GM18873 (cell line): ENCODE results near the gene MMP1.

Experiments
- ATAC-seq: cut with Tn5 transposase; IDR thresholded peaks from one replicate; pipeline ENCODE4 v1.9.1; 2021; ENCODE audit warnings: mild to moderate bottlenecking, moderate library complexity, moderate number of reproducible peaks; ENCODE audit not compliant: unreplicated experiment, low FRiP score

MMP1 gene

GRCh38 chr11:102809971-102810370 lies 12.0 kb upstream of the MMP1 start:
- no peak for ATAC-seq

DNA sequence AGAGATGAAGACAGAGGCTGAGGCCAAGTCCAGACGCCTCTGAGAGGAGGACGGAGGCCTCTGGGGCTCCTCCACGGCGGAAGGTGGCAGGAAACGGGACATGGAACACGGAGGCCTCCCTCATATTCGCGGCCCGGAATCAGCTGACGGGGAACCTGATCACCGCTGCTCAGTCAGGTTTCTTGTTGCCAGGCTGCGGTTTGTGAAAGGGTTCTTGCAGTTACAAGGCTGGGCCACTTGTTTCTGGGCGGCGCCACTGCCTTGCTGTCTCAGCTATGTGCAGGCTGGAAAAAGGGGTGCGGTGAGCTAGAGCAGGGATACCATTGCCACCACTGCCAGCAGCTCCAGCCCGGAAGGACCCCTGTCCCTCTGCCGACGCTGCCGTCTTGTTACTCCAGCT lies 10.0 kb upstream of the MMP1 start:
- no peak for ATAC-seq

DNA sequence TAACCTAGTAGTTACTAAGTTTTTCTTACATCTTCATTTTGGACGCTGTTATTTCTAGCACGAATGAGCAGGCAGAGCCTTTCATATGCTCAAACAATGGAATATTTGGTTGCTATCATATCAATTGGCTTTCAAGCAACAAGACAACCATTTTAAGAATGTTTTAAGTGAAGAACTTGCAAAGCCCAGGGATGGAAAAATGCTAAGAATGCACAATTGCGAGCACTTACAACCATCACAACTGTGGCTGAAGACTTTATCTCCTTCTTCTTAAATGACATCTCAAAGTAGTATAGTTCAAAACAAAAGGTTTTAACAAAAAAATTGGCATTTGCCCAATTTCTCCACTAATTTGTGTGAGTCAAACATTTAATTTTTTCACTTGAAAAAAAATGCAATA lies 8.3 kb upstream of the MMP1 start:
- ATAC-seq: no peak

- ATAC-seq: no peak
Measured at GRCh38 chr11:102802341-102802740, 4.4 kb upstream of the MMP1 start.

- no peak for ATAC-seq
Measured at GRCh38 chr11:102800767-102801166, 2.8 kb upstream of the MMP1 start.

DNA sequence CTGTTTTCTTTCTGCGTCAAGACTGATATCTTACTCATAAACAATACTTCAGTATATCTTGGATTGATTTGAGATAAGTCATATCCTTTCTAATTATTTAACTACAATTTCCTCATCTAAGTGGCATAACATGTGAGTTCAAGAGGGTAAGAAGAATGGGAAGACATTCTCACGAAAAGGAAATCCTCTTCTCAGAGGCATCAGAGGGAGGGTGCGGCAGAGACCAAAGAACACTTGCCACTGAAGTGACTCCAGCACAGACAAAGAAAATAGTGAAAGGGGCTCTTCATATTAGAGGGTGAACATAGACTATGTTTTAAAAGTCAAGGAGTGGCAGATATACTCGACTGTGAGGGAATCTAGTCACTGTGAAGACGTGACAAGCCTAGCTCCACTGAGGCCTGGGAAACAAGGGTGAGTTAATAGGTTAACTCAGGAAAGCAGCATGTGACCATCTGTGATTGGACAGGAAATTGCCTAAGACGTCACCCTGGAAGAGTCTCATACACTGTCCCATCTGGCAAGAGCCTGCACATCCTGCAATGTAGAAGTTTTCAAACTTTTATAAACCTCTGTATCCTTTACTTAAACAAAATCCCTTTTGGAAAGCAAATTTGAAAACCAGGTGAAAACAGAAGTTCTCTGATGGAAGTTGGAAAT lies 1.9 kb upstream of the MMP1 start:
- no peak for ATAC-seq

DNA sequence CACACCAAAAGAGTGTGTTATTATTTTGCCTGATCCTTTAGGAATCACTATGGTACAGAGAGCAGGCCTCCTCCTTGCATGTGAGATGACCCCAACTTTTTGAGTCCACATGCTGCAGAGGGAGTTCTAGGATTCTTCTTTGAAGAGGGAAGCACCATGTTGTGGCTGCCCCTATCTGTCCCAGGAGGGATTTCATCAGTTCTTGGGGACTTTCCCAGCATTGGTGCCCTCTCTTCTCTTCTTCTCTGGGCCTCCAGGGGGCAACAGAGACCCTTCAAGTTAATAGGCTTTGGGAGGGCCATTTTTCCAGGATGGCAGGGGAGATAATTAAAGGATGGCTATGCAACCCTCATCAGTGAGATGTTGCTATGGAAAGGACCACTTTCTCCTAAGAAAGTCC lies 3.6 kb downstream of the MMP1 start:
- ATAC-seq: peak; percentile 93

DNA sequence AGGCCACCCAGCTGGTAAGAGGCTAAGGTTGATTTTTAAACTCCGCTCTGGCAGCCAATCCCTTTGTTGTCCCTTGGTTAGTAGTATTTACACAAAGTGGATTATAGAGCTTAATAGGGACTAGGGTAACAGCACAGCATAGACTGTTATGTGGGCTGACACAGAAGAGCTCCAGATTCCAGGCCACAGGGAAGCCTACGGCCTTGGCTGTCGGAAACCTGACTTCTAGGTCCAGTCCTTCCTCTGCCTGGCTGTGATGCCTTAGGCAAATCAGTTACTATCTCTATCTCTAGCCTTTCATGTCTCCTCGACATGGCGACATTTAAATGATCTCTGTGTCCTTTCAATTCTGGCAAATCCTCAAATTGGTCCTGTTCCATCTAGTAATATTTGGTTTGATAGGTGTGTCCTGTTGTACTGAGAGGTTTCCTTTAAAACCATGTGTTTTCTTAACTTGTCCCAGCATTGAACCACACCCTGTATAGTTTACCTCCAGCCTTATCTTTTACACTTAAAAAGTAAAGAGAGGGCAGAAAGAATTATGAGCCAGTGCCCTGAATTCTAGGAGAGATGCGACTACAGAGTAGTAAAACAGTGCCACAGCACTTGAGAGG lies 4.2 kb downstream of the MMP1 start:
- no peak for ATAC-seq

DNA sequence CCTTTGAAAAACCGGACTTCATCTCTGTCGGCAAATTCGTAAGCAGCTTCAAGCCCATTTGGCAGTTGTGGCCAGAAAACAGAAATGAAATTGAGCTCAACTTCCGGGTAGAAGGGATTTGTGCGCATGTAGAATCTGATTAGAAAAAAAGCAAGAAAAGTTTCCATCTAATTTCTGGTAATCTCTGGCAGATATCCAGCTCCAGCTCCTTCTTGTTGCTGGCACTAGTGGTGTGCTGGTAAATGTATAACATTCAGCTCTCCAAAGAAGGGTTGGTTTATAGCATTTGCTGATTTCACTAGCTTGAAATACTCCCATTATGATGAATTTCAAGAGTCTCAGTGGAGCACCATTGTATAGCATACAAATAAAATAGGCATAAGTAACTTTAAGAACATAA lies 5.4 kb downstream of the MMP1 start:
- ATAC-seq: no peak

DNA sequence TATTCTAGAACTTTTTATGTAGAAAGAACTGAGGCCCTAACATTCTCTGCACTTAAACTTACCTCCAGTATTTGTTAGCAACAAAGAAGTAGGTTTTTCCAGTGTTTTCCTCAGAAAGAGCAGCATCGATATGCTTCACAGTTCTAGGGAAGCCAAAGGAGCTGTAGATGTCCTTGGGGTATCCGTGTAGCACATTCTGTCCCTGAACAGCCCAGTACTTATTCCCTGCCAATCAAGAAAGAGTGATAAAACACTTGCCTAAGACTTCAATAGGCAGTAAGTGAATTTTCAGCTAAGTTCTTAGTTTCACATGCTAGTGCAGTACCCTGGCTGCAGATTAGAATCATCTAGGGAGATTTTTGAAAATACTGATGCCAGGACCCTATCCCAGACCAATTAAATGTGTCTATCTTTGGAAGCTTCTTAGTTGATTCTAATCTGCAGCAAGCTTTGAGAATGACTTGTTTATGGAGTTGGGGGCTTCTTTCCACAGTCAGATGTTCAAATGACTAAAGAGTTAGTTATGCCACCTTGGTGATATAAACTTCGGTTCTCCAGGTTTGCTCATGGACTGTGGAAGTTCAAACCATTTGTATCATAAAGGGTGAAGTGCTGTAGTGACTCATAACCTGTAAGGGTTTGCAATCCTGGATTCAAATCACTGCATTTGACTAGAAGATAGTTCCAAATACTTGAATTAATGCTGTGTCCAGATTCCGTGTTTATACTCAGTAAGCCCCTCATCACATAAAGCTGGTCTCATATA lies 6.5 kb downstream of the MMP1 start:
- ATAC-seq: no peak

DNA sequence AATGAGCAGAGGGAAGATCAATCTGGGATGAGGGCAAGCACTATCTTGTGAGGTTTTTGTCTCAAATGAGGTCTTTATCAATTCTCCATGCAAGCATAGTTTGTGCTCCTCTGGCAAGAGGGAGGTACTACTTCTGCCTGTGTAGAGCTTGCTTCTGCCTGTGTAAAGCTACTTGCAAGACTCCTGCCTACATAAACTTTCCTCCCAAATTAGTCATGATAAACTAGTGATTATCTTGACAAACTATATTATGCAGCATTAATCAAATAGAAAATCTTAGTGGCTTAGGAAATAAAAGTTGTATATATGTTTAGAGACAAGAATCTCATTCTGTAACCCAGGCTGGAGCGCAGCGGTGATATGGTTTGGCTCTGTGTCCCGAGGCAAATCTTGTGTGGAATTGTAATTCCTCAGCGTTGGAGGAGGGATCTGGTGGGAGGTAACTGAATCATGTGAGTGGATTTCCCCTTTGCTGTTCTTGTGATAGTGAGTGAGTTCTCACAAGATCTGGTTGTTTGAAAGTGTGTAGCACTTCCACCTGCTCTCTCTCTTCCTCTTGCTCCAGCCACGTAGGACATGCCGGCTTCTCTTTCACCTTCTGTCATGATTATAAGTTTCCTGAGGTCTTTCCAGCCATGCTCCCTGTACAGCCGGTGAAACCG lies 9.5 kb downstream of the MMP1 start:
- ATAC-seq: no peak

- no peak for ATAC-seq
Measured at GRCh38 chr11:102784380-102784779, 13.6 kb downstream of the MMP1 start.

DNA sequence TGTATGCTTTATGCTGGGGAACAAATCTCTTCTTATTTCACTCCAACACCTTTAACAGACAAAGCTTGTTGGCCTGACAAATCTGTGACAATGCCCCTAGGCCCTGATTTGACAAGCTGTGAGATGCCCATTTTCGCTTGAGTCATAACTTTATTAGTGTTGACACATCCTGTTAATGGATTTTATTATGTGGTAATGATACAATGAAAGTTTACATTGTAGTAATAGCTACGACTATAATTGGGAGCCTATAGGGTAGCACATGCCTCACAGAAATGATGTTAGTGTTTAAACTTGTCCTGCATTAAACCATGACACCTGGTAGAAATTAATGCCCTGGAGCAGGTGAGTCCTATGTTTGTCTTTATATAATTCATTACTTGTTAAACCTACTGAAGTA lies 14.2 kb downstream of the MMP1 start:
- no peak for ATAC-seq

DNA sequence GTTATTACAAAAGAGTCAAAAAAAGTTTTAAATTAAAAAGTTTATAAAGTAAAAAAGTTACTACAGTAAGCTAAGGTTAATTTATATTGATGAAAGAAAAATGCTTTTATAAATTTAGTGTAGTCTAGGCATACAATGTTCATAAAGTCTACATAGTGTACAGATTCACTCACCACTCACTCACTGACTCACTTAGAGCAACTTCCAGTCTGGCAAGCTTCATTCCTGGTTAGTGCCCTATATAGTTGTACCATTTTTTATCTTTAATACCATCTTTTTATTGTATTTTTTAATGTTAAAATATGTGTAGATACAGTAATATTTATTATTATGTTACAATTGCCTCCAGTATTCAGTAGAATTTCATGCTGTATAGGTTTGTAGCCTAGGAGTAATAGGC lies 14.9 kb downstream of the MMP1 start:
- ATAC-seq: no peak

DNA sequence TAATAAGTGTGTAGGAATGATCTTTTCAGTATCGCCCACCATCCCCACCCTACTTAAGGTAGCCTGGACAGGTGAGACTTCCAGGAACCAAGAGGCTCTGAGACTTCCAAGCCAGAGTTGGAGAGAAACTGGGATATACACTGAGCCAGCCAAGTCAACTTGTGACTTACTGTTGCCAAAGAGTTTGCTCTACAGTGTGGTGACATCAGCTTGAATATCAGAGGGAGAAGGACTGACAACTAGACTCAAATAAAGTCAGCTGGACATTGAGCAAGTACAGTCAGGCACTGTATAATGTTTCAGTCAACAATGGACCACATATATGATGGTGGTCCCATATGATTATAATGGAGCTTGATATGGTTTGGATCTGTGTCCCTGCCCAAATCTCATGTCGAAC lies 16.3 kb downstream of the MMP1 start:
- no peak for ATAC-seq

DNA sequence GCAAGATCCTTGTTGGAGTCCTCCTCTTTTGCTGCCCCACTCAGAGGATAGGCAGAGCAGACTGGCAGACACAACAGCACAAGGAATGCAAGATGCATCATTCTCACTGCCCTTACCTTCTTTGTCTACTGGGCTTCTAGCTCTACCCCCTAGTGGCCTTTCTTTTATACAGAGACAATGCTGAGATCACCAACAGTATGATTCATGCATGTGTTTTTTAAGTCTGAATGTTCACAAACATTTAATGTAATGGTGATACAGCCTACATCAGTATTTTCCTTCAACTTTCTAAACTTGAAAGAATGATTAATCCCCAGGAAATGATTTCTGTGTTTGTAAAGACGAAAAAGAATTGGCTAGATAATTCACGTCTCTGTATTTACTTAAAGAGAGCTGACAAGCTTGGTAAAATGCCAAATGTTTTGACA lies 17.5 kb downstream of the MMP1 start, which contains the start of gene MMP10:
TSS of gene MMP10 (minus strand) at position 138 of the 428 bp plus-strand sequence. CDS start at position 101, 37 bp downstream.
- no peak for ATAC-seq

GRCh38 chr11:102776454-102776853 lies 21.5 kb downstream of the MMP1 start:
- ATAC-seq: no peak

DNA sequence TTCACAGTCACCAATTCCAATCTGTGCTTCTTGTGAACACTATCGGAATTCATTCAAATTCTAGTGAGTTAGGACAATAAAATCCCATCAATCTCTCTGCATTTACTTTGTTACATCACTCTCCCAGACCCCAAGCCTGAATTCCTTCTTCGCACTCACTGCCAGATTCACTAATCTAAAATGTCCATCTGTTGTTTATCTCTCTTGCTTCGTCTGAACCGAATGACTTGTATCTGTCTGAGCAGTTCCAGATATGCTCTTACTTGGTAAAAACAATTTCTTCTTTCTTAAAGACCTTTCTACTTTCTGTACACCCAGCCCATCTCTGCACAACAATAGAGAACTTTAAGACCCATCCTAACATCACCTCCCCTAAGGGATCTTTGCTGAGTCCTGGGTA lies 24.6 kb downstream of the MMP1 start:
- no peak for ATAC-seq

DNA sequence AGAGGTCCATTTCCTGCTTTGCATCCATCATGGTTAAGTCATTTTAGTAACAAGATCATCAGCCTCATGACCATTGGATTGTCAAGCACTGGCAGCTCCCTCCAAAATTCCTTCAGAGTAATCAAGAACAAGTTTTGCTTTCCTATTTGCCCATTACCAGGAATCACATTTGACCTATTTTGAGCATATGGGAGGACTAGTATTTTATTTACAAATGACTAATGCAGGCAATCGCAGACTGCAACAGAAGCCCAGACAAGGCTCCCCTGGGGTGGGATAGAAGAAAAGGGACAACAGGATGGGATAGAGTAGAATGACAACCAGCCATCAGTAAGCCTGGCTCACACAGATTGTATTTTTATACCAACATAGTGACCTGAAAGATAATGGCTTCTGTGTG lies 26.6 kb downstream of the MMP1 start:
- no peak for ATAC-seq

DNA sequence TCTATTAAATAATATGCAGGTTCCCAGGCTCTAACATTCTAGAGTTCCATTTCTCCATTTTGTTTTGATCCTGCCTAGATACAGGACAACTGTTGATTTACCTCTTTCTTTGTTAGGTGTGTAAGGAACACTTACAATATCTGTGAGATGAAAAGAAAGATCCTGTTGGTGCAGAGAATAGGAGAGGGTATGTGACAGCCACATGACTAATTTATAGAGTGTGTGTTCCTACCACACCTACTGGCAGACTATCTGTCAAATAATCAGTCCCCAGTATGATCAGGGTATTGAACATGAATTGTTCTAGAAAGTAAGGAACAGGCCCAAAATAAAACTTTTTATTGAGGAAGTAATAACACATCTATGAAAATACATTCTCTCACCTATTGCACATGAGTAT lies 27.8 kb downstream of the MMP1 start:
- no peak for ATAC-seq

- ATAC-seq: no peak
Measured at GRCh38 chr11:102767800-102768199, 30.2 kb downstream of the MMP1 start.
